SK-N-SH treated with all-trans-retinoic acid at 6 μM for 48 hours (cell line): ENCODE results near the gene PCSK5.

Experiments used
- ARNTL ChIP-seq: fragments of 450-650 bp; formaldehyde crosslinking; IDR thresholded peaks from 2 replicates; pipeline ENCODE4 v1.5.0; 2020; ENCODE audit warnings: low read depth, mild to moderate bottlenecking, moderate library complexity, borderline replicate concordance
- ESRRG ChIP-seq: fragments of 250-450 bp; sonication (Bioruptor Pico); IDR thresholded peaks from 2 replicates; pipeline ENCODE4 v1.6.1; 2021; ENCODE audit warnings: mild to moderate bottlenecking
- PATZ1 ChIP-seq: fragments of 250-450 bp; sonication (Bioruptor Pico); IDR thresholded peaks from 2 replicates; pipeline ENCODE4 v1.8.0; 2020; ENCODE audit warnings: mild to moderate bottlenecking, moderate library complexity, borderline replicate concordance
- ZFP3 ChIP-seq: fragments of 250-450 bp; sonication (Bioruptor Pico); IDR thresholded peaks from 2 replicates; pipeline ENCODE4 v1.5.0; 2020; ENCODE audit warnings: mild to moderate bottlenecking, moderate library complexity
- TF ChIP-seq, protein P1 (sequence below): fragments of 250-450 bp; sonication (Bioruptor Pico); IDR thresholded peaks from 2 replicates; pipeline ENCODE4 v1.8.0; 2021; ENCODE audit warnings: low read depth, mild to moderate bottlenecking, moderate library complexity, borderline replicate concordance

DNA sequence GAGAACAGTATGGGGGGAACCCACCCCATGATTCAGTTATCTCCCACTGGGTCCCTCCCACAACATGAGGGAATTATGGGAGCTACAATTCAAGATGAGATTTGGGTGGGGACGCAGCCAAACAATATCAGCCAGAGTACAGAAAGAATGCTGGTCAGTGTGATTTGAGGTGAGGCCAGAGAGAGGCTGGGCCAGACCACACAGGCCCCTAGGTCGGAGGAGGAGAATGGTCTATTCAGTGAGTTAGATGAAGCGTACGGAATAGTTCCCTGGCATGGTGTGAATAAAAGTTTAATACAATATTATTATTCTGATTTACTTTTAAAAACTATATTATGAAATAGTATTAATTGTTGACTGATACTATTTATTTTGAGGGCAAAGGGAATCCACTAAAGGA is 39.7 kb downstream of the PCSK5 start:
- TF ChIP-seq ESRRG (CRISPR knock-in tag) (no peak), ZFP3 (CRISPR knock-in tag) (no peak), PATZ1 (CRISPR knock-in tag) (no peak), ARNTL (CRISPR knock-in tag) (no peak)
- TF ChIP-seq, protein P1, sequence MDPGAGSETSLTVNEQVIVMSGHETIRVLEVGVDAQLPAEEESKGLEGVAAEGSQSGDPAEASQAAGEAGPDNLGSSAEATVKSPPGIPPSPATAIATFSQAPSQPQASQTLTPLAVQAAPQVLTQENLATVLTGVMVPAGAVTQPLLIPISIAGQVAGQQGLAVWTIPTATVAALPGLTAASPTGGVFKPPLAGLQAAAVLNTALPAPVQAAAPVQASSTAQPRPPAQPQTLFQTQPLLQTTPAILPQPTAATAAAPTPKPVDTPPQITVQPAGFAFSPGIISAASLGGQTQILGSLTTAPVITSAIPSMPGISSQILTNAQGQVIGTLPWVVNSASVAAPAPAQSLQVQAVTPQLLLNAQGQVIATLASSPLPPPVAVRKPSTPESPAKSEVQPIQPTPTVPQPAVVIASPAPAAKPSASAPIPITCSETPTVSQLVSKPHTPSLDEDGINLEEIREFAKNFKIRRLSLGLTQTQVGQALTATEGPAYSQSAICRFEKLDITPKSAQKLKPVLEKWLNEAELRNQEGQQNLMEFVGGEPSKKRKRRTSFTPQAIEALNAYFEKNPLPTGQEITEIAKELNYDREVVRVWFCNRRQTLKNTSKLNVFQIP (CRISPR knock-in tag) = no peak
